NAMALWA (cell line): Measurements from ENCODE around the gene CYB561.

Experiments
- DNase-seq: peaks from one replicate; pipeline ENCODE4 v3.0.0-alpha.2; 2015; ENCODE audit warnings: low spot score

CYB561 gene

GRCh38 chr17:63405741-63406261 is 40.3 kb downstream of the CYB561 start:
- peak; percentile 79 for DNase-seq

- no peak for DNase-seq
Measured at GRCh38 chr17:63405020-63405419, 41.1 kb downstream of the CYB561 start.

- DNase-seq: no peak
Measured at GRCh38 chr17:63402431-63403212, 43.5 kb downstream of the CYB561 start.

GRCh38 chr17:63399856-63400255 is 46.2 kb downstream of the CYB561 start:
- DNase-seq: no peak

GRCh38 chr17:63399316-63399715 is 46.8 kb downstream of the CYB561 start:
- no peak for DNase-seq

GRCh38 chr17:63398680-63399079 is 47.4 kb downstream of the CYB561 start:
- DNase-seq: no peak

GRCh38 chr17:63395075-63395805 is 50.9 kb downstream of the CYB561 start:
- DNase-seq: no peak

- DNase-seq: no peak
Measured at GRCh38 chr17:63390090-63390489, 56.0 kb downstream of the CYB561 start.

GRCh38 chr17:63387656-63388340 is 58.3 kb downstream of the CYB561 start:
- no peak for DNase-seq

- no peak for DNase-seq
Measured at GRCh38 chr17:63382826-63383225, 63.3 kb downstream of the CYB561 start.
